ENCODE measurements around the gene SIMC1.

- TF ChIP-seq CTCF (conservative IDR thresholded peaks at IDR 0.05; ENCODE audit: low read length) (no peak), EZH2phosphoT487 (IDR thresholded peaks at IDR 0.05; ENCODE audit: borderline replicate concordance, low read depth, low read length) (no peak)
Measured at GRCh38 chr5:176342158-176342483, 103.9 kb downstream of the SIMC1 start.
